ENCODE data around the gene PROC. TPM values are rescaled to one million over a fixed set of nuclear protein-coding genes. Genes with fewer than 3 reads are reported as not detected.

Gene PROC
- total and polyA plus RNA-seq, 12 donors = not detected

- Histone ChIP-seq H3K27me3 (no peaks in the 10 kb centered on the region), H3K27ac (peak overlapping the region; percentile 99 to 100 (median 100)), H3K4me3 (peak overlapping the region; percentile 88 to 99 (median 98)), H3K9me3 (no peaks in the 10 kb centered on the region), H3K36me3 (no peaks in the 10 kb centered on the region), H3K4me1 (peaks cover 0 to 72% (median 52%) of the 10 kb centered on the region in 9 donors)
- peak; percentile 83 to 84 for DNase-seq
- ATAC-seq = peak; percentile 78 to 93 (median 88)
- WGBS, 2 donors = 0 to 1% methylated on average over 34 to 48 of the region's 58 CpGs
- TF ChIP-seq, protein P1, sequence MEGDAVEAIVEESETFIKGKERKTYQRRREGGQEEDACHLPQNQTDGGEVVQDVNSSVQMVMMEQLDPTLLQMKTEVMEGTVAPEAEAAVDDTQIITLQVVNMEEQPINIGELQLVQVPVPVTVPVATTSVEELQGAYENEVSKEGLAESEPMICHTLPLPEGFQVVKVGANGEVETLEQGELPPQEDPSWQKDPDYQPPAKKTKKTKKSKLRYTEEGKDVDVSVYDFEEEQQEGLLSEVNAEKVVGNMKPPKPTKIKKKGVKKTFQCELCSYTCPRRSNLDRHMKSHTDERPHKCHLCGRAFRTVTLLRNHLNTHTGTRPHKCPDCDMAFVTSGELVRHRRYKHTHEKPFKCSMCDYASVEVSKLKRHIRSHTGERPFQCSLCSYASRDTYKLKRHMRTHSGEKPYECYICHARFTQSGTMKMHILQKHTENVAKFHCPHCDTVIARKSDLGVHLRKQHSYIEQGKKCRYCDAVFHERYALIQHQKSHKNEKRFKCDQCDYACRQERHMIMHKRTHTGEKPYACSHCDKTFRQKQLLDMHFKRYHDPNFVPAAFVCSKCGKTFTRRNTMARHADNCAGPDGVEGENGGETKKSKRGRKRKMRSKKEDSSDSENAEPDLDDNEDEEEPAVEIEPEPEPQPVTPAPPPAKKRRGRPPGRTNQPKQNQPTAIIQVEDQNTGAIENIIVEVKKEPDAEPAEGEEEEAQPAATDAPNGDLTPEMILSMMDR (IDR thresholded peaks at IDR 0.05) = no peak
- intact Hi-C loops (cut with DNase I) = no loop called here
Observed at GRCh38 chr2:127386764-127387654, 31.2 kb upstream of the PROC start.

GRCh38 chr2:127387655-127388422 is 30.4 kb upstream of the PROC start, which contains the start of gene MAP3K2:
MAP3K2 (minus strand) TSS chr2:127387975; CDS start chr2:127343129, 44,846 bp downstream.
- ATAC-seq (peak; percentile 93 to 96 (median 94)), DNase-seq (peak; percentile 93 to 96)
- H3K4me3 ChIP-seq = peak within 1 kb of the TSS; percentile 88 to 99 (median 98)
- WGBS, 2 donors = 0% methylated on average over 78 to 100 of the region's 100 CpGs
- intact Hi-C loops (cut with DNase I) = loop anchor here in 3 of 10 donors (1.0 to 2.0 kb wide), 3 partner anchors 19 to 21 kb away; no protein-coding TSS in a partner anchor
- peaks cover 0 to 73% (median 43%) of the 10 kb centered on the region in 9 donors for H3K4me1 ChIP-seq
- H3K27me3 ChIP-seq = no peaks in the 10 kb centered on the region
- H3K36me3 ChIP-seq = no peaks in the 10 kb centered on the region
- H3K9me3 ChIP-seq = no peaks in the 10 kb centered on the region
- peak within 1 kb of the TSS; percentile 99 to 100 (median 100) for H3K27ac ChIP-seq
- TF ChIP-seq, protein P1 (IDR thresholded peaks at IDR 0.05) = peak in 2 of 9 donors; percentile 5 to 7

GRCh38 chr2:127388423-127389164 is 29.6 kb upstream of the PROC start:
- peak overlapping the region; percentile 99 to 100 (median 100) for H3K27ac ChIP-seq
- intact Hi-C loops (cut with DNase I) = loop anchor here in 3 of 10 donors (1.0 to 2.0 kb wide), 3 partner anchors 18 to 20 kb away; no protein-coding TSS in a partner anchor
- no peaks in the 10 kb centered on the region for H3K36me3 ChIP-seq
- H3K27me3 ChIP-seq = no peaks in the 10 kb centered on the region
- H3K9me3 ChIP-seq = no peaks in the 10 kb centered on the region
- WGBS, 2 donors = 65 to 66% methylated on average over 8 of the region's 8 CpGs
- ATAC-seq (peak in 4 of 8 donors; percentile 0 to 7 (median 4)), DNase-seq (no peak)
- TF ChIP-seq, protein P1 (IDR thresholded peaks at IDR 0.05) = no peak
- peaks cover 0 to 66% (median 36%) of the 10 kb centered on the region in 9 donors for H3K4me1 ChIP-seq
- peak overlapping the region in 9 of 10 donors; percentile 47 to 99 (median 98) for H3K4me3 ChIP-seq

Data from heart right ventricle (tissue), 16 donors.